Testis (tissue), 2 donors: ENCODE data around the gene NTN4.

ENCODE experiments used
- CTCF ChIP-seq, 3 experiments: fragments of 450-650 bp in 2 of 3; fragments of 200-600 bp in 1 of 3; sonication (generic) in 1 of 3; IDR thresholded peaks; one replicate each; pipeline ENCODE4 v1.5.1; 2016 to 2019; ENCODE audit warnings: antibody characterized with exemption in 3 of 3, mild to moderate bottlenecking in 2 of 3, moderate library complexity in 1 of 3
- POLR2A ChIP-seq: fragments of 450-650 bp; IDR thresholded peaks from one replicate; pipeline ENCODE4 v1.6.1; 2017; ENCODE audit warnings: antibody characterized with exemption, mild to moderate bottlenecking, moderate library complexity

- TF ChIP-seq CTCF (IDR thresholded peaks at IDR 0.05) (no peak), POLR2A (no peak)
Measured at GRCh38 chr12:95805864-95806671, 15.5 kb upstream of the NTN4 start.
